Amniotic epithelial cell (primary cell): ENCODE results near the gene PLXNA4.
"Not testable (repeated sequence)": the region's sequence is repeated elsewhere in the genome, so short reads cannot be mapped to it uniquely, and the experiment has no call there.

Experiments
- DNase-seq: peaks from one replicate; pipeline ENCODE4 v3.0.0-alpha.2; 2010; ENCODE audit warnings: low read depth

Gene PLXNA4

DNA sequence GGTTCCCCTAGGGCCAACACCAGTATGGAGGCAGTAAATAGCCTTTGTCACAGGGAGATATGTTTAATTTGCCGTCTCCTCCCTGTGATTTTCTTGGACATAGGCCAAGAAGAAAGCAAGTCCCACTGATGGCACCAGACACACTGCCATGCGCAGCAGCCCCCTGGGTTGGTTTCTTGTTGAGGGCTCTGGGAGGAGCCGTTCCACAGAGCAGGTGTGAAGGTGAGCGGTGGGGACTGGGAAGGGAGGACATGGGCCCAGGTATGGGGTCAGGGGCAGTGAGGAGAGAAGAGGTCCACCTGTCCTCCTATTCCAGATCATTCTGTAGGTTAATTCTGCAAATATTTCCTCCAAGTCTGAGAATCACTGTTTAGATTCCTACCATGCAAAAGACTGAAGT lies 376.1 kb downstream of the PLXNA4 start:
- DNase-seq: no peak

DNA sequence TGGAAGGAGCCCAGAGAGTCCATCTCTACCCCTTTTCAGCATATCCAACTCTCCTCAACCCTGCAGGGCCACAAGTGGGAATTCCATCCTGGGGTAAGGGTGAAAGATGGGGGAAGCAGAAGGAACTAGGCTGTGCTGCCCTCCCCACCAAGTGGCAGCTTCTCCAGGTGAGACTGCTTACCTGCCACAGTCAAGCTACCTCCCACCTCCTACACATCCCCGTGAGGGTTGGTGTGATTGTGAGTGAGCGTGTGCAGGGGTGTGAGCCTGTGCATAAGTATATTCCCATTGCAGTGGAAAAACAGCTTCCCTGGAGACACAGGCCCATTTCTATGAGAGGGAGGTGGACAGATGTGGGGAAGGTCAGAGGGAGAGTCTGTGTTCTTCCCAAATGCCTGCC lies 376.6 kb downstream of the PLXNA4 start:
- DNase-seq: no peak

DNA sequence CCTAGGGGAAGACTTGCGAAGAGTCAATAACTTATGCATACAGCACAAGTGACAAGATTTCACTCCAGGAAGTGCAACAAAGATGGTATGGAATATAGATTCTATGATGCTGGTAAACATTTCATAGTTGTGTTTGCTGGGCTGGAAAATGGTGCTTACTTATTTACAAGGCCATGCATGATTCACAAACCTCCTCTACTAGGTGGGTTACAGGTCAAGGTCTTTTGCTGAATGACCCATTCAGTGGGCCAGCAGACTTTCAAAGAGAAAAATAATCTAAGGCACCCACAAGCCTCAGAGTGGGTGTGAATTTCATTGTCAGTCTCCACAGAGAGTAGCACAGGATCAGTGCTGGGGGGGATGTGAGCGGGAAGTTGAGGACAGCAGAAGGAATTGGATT lies 378.5 kb downstream of the PLXNA4 start:
- DNase-seq: no peak

DNA sequence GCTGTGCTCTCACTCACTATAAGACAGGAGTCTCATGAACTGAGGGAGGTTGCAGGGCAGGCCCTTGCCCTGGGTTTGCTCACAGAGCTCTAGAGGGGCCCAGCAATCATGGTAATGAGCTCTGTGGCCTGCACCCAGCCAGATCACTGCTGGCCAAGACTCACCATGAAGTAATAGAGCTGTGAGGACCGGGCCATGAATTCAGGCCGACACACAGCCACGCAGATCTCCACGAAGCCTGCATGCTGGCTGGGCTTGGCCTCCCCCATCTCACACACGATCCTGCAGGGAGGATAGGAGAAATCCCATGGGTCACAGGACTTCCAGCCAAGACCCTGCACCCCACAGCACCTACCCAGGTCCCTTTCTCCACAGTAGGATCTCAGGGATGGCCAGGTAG lies 382.4 kb downstream of the PLXNA4 start:
- DNase-seq: no peak

DNA sequence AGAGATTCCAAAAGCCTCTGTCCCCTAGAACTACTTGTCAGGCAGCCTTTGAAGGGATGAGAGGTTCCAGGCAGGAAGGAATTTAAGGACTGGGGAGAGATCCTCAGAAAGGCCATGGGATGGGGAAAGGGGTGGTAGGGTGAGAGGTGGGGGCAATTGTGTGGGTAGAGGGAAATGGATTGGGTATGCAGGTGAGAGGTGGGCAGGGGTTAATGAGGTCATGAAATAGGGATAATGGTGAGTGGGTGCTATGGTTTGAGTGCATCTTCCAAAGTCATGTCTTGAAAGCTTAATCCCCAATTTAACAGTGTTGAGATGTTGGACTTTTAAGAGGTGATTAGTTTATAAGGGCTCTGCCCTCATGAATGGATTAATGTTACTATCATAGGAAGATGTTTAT lies 383.5 kb downstream of the PLXNA4 start:
- DNase-seq: no peak

DNA sequence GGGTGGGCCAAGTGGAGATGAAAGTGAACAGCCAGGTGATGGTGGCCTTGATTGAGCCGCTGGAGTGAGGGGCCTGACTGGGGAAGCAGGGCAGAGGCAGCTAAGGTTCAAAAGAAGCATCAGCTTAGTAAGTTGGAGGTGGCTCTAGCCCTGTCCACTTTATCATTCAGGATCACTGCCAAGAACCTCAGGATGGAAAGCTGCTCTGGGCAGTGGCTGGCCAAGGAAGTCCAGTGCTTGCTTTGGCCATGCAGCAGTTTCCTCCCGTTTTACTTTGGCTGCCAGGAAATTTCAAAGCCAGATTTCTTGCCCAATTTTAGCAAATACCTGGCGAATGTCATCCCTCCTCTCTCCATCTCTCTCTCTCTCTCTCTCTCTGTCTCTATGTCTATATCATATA lies 384.9 kb downstream of the PLXNA4 start:
- DNase-seq: no peak

DNA sequence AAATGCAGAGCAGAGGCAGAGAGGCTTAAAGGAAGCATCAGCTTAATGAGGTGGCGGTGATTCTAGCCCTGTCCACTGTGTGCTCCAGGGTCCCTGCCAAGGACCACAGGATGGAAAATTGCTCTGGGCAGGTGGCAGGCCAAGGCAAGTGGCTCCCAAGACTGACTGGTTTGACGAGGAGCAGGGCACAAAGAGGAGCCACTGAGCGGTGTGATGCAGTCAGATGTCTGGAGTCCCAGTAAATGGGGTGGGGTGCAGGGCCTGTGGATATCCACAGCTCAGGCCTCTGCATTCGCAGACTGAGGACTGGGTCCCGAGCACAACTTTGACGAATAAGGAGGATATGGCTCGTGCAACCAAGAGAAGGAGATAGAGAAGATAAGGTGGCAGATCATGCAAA lies 385.6 kb downstream of the PLXNA4 start:
- DNase-seq: no peak

DNA sequence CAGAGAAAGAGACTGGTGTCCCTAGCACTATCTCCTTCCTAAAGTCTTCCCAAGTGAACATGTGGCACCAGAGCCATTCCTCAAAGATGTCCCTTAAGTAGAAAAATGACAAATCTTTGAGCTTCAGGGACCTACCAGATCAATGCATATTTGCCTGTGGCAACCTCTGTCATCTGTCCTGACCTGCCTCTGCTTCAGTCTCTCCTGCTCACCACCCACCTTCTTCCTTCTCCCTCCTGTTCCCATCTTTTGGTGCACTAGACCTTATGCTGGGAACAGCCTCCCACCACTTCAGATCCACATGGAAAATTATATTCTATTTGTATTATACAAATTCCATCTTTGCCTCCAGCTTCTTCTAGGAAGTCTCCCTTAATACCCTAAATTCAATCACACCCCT lies 386.4 kb downstream of the PLXNA4 start:
- DNase-seq: no peak

DNA sequence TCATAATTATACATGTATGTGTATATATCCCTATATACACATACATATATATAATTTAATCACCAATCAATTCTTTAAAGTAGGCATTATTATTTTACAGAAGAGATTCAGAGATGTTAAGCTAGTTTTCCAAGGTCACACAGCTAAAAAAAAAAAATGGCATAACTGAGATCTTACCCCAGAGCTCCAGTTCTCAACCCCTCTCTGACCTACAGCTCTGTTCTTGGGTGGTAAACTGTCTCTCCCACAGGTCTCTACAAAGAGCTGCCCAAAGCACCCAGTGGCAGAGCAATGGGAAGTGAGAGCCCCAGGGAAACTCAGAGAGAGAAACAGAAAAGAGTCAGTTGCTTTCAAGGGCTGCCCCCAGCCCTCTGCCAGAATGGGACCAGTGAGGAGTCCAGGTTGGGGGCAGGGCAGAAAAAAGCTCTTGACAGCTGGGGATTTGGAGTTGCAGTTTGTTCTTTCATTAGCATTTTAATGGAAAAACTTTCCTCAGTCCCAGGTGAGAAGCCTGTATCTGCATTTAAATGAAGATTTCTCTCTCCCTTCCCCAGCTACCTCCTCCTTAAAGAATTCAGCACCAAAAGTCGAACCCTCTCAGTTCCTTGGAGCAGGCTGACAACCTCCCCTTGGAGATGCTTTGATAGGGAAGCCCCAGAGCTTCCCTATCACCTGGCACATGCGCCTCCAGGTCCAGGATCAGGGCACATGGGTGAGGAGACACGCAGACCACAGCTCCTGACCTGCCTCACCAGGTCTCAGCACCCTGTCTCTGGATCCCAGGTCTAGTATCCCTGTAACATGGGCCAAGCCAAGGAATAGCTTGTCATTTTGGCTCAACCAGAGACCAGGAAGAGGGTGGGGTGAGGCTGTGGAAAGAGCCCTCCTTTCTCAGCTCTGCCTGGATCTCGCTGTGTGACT lies 388.1 kb downstream of the PLXNA4 start:
- DNase-seq: no peak

DNA sequence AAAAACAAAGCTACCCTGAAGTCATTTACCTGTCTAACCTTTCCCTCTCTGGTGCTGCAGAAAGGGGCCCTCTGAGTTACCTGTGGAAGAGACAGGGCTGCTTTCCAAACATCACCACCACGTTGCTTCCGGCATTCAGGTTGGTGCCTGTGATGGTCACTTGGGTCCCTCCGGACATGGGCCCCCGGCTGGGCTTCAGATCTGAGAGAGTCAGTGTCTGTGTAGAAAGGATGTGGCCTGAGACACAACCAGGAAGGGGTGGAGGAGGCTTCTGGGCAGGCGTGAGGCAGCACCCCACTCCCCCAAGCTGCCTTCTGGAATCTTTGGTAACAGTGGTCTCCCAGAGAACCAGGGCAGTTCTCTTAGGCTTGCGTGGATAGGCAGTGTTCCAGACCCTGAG lies 388.9 kb downstream of the PLXNA4 start:
- no peak for DNase-seq

DNA sequence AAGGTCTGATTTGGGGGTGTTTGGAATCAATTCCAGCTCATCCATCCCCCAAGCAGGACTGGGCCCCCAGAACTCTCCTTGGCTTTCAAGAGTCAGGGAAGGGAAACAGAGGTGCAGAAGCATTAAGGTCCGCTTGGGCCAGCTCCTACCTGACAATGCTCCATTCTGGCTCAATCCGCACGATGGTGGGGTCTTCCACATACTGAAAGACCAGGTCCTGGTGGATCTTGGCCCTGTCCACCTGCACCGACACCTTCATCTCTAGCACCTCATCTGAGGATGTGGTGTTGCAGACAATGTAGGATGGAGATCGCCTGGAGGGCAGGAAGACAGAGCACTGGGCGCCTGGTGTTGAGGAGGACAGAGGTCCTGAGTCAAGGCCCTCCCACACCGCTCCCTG lies 391.1 kb downstream of the PLXNA4 start:
- DNase-seq: no peak

DNA sequence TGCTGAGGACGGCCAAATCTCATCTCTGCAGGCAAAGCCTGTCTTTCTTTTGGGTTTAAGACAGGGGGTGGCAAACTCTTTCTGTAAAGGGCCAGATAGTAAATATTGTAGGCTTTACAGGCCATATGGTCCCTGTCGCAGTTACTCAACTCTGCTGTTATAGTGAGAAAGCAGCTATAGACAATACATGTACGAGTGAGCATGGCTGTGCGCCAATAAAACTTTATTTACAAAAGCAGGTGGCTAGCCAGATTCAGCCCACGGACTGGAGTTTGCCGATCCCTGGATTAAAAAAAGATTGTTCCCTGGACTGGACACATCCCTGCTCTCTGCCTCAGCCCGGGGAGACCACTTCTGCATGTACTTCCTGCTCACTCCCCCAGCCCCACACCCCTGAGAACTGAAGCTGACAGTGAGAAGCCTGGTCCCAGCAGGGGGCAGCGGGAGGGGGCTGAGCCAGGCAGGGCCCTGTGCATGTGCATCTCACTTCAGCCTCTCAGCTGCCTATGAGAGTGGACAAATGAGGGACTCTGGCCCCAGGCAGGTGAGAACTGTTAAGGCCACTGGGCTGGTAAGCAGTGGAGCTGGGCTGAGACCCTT lies 392.4 kb downstream of the PLXNA4 start:
- no peak for DNase-seq

DNA sequence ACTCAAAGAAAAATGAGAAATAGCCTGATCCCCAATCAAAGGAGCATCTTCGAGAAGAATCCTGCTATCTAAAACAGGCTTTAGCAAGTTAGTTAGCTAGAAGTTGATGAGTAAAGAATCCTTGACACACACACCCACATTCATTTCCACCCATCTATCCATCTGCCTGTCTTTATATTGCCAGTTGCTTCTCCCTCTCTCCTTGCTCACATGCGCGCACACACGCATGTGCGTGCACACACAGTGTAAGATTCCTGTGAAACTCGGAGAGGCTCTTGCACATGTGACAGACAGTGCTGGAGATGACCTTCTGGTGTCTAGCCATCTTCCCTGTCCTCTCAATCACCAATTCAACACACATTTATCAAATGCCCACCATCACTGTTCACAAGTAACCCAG lies 393.3 kb downstream of the PLXNA4 start:
- DNase-seq: no peak

DNA sequence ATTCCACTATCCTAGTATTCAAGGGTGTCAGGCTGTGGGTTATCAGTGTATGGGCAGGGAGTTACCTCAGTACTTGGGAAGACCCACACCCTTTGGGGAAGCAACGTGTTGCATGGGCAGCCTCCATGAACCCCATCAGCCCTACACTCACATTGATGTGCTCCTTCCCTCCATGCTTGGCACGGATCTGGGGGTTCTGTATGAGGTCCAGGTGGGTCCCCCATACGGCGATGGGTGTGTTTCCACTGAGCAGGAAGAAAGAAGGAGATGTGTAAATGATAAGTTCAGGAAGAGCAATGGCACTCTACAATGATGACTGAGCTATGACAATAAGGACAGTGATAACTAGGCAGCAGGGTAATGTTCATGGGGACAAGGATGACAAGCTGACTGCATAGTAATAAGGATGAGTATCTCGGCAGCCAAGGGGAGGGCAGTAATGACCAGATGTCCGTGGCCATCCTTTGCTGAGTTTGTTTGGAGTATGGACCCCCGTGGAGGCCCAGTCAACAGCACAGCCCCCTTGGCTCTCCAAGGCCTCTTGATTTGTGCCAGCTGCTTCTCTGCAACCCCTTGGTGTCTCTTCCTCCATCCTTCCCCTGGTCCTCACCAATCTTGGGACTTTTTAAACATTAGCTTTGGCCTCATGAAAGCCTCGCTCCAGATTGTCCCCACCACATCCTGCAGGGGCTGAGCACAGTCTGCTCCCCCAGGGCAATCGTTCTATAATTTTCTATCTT lies 394.2 kb downstream of the PLXNA4 start:
- no peak for DNase-seq

DNA sequence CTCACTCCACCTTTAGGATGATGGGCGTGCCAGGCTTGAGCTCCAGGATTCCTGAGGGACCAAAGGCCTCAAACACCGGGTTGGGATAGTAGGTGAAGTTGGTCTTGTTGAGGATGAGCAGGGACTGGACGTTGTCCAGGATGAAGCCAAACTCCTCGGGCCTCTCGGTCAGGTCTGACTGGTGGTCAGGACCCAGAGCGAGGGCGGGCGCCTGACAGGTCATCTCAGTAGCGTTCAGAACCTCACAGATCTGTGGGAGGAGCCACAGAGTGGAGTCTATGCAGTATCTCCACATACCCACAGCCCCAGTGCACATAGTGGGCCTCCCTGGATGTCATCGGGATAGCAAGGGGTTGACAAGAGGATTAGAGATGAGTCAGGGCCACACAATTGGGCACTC lies 394.9 kb downstream of the PLXNA4 start:
- no peak for DNase-seq

DNA sequence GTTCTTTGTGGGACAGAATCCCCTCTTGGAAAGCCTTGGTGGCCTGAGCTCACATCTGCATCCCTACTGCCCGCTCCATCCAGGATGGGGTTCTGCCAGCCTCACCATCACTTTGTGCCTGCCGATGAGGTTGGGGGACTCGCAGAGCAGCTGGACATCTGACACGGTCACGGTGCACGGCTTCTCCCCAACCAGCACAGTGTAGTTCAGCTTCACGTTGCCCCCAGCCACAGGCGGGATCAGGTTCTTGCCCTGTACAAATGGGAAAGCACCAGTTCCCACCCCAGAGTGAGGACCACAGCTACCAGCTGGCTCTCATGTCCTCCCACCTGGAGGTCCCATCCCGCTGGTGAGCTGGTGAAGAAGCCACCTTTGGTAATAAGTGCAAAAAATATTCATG lies 395.8 kb downstream of the PLXNA4 start:
- DNase-seq: no peak

DNA sequence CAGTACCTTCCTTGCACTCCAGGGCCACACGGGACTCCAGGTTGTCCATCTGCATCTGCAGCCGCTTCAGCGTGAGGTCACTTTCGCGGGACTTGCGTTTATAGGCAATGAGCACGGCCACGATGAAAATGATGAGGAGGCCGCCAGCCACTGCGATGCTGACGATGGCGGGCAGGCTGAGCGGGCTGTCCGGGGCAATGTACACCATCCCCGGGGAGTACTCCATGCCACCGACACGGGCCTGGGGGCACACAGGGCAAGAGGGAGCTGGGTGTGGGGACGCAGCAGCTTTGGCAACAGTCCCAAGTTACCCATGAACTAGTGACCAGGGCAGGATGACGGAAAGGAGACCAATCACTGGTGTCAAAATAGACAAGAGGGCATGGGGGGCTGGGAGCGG lies 396.6 kb downstream of the PLXNA4 start:
- DNase-seq: no peak

DNA sequence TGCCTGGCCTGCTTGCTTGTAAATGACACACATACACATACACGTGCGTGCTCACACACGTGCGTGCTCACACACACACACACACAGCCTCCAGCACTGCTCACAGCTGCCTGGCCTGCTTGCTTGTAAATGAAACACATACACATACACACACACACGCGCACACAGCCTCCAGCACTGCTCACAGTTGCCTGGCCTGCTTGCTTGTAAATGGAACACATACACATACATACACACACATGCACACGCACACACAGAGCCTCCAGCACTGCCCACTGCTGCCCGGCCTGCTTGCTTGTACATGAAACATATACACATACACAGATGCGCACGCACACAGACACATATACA lies 397.2 kb downstream of the PLXNA4 start:
- DNase-seq: no peak

DNA sequence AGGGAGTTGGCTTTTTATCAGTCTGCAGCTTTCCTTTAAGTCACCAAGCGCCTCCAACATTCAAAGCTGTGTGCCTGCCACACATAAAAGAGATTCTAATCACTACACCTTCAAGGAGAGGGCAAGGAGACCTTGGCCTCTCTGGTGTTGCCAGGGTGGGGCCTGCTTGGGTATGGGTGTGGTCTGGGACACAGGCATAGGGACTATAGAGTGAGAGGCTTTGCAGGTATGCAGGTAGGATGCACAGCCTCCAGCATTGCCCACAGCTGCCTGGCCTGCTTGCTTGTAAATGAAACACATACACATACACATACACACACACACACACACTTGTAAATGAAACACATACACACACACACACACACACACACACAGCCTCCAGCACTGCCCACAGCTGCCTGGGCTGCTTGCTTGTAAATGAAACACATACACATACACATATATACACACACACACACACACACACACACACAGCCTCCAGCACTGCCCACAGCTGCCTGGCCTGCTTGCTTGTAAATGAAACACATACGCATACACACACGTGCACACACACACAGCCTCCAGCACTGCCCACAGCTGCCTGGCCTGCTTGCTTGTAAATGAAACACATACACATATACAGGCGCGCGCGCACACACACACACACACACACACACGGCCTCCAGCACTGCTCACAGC lies 397.7 kb downstream of the PLXNA4 start:
- not testable (repeated sequence) for DNase-seq

DNA sequence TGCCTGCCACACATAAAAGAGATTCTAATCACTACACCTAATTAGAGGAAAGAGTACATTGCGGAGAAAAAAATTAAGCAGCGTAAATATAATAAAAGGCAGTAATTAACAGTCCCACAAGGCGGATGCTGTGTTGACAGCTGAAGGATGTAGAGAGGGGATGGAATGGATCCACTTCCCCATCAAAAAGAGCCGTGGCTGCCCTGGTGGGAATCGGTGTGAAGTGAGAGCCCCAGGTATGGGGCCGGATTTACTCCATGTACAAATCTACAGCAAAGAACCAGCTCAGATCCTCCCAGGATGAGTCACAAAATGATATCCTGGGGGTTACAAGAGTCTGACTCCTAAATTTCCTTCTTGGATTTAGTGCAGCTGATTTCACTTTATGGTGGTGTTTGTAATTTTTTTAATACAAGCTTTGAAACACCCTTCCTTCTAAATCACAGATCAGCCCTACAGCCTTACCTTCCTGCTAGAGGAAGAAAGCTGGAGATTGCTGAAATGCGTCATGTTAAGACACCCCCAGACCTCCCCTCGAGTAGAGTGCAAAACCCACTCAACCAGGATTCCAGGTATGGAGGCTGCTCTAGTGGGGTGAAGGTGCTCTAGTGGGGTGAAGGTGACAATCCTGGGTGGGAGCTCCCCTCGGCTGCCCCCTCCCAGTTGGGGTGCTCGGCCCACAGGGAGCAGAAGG lies 398.4 kb downstream of the PLXNA4 start:
- no peak for DNase-seq

DNA sequence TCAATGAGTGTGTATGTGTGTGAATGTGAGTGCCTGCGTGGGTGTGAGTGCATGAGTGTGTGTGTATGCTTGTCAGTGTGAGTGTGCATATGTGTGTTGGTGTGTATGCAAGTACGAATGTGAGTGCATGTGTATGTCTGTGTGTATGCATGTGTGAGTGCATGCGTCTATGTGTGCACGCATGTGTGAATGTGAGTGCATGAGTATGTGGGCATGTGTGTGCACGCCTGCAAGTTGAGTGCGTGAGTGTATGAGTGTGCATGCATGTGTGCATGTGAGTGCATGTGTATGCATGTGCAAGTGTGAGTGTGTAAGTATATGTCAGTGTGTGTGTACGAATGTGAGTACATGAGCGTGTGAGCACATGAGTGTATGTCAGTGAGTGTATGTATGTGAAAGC lies 399.6 kb downstream of the PLXNA4 start:
- no peak for DNase-seq

DNA sequence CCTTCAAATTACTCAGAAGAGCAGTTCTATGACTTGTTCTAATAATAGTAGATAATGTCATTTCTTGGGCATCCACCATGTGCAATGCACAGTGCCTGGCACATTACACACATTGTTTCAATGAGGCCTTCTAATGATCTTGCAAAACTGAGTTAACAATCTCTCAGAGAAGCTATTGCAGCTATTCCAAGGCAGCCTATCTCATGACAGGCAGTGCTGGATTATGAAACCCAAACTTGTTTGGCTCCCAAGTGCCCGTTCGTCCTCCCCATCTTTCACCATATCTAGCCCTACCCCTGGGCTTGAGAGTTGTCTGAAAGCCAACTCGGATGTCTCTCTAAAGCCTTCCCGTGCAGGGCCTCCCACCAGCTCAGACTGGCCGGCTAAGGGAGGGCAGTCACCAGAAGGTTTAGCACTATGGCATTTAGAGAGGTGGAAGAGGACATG lies 405.1 kb downstream of the PLXNA4 start:
- no peak for DNase-seq
